SK-N-DZ (cell line): ENCODE measurements around the gene TAGLN. TPM values are rescaled to one million over a fixed set of nuclear protein-coding genes. Genes with fewer than 3 reads are reported as not detected.
A peak's percentile ranks its signal among the peaks of the same experiment; 100 is the strongest.

Experiments used
- DNase-seq: peaks from one replicate; pipeline ENCODE4 v3.0.0-alpha.2; 2015; ENCODE audit warnings: low spot score
- polyA plus RNA-seq, 2 experiments: library from polyadenylated mRNA; depleted of rRNA; stranded (reverse); fragments of >200 nt; gene quantifications; 2 replicates each; pipeline ENCODE4 v1.2.3, GENCODE V29; 2014

Gene TAGLN
- 0.14 and 0.77 TPM in 2 replicates for polyA plus RNA-seq (2014; cell fraction: cytosol; rRNA removed)
- 4.7 and 8.1 TPM in 2 replicates for polyA plus RNA-seq (2014; cell fraction: nucleus; rRNA removed)

DNA sequence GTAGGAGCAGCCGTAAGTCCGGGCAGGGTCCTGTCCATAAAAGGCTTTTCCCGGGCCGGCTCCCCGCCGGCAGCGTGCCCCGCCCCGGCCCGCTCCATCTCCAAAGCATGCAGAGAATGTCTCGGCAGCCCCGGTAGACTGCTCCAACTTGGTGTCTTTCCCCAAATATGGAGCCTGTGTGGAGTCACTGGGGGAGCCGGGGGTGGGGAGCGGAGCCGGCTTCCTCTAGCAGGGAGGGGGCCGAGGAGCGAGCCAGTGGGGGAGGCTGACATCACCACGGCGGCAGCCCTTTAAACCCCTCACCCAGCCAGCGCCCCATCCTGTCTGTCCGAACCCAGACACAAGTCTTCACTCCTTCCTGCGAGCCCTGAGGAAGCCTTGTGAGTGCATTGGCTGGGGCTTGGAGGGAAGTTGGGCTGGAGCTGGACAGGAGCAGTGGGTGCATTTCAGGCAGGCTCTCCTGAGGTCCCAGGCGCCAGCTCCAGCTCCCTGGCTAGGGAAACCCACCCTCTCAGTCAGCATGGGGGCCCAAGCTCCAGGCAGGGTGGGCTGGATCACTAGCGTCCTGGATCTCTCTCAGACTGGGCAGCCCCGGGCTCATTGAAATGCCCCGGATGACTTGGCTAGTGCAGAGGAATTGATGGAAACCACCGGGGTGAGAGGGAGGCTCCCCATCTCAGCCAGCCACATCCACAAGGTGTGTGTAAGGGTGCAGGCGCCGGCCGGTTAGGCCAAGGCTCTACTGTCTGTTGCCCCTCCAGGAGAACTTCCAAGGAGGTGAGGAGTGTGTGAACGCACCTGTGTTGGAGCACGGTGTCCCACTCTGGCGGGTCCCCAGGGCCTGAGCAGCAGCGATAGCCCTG is at the start of gene TAGLN:
Gene TAGLN (plus strand): TSS at position 318 of the 863 bp plus-strand sequence. CDS start 3,644 bp downstream, outside the sequence.
- DNase-seq, result no peak

- DNase-seq, result no peak
Measured at GRCh38 chr11:117152066-117152465, 47.1 kb upstream of the TAGLN start.

DNA sequence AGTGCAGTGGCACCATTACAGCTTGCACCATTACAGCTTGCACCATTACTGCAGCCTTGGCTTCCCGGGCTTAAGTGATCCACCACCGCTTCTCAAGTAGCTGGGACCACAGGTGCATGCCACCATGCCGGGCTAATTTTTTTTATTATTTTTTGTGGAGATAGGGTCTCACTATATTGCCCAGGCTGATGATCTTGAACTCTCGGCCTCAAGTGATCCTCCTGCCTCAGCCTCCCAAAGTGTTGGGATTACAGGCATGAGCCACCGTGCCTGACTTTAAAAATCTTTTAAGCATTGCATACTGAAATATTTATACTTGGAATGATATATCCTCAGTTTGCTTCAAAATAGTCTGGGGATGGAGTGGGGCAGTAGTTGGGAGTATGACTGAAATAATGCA is 44.7 kb upstream of the TAGLN start:
- no peak for DNase-seq

DNA sequence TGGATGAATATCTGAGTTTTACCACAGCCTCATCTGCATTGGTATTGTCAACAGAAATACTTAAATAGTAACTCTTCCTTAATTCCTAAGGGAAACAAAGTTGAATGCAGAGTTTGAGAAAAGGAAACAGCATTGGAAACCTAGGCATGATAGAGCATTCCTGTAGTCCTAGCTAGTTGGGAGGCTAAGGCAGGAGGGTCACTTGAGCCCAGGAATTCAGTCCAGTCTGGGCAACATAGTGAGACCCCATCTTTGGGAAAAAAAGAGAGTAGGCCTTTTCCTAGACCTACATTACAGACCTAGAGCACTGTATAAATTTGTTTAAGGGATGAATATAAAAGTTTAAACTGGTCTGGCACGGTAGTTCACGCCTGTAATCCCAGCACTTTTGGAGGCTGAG is 41.7 kb upstream of the TAGLN start:
- no peak for DNase-seq

DNA sequence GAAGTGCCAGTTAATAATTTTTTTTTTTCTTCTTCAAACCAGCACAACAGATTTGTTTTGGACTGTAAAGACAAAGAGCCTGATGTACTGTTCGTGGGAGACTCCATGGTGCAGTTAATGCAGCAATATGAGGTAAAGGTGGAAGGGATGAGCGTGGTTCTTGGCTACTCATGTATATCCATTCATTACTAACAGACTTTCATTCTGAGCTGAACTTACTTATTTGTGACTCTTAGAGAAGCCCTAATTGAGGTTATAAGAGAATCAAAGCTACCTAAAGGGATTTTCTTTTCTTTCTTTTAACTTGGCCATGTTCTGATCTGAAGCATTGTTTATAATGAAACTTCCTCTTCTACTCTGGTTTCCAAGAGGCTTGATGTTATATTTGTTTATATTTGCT is 39.3 kb upstream of the TAGLN start:
- no peak for DNase-seq

DNA sequence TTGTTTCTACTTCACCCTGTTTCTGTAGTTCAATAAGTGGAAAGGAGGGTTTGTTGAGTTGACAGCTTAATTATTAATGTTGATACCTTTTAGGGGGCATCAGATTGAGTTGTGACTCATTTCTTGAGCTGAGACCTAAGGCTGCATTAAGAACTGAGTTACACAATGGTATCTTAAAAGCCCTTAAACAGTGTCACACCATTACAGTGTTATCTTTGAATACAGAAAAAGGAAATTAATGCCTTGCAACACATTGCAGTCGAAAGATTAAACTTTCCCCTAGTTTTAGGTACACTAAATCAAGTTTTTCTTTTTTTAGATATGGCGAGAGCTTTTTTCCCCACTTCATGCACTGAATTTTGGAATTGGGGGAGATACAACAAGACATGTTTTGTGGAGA is 38.3 kb upstream of the TAGLN start:
- DNase-seq, result no peak

- DNase-seq, result no peak
Measured at GRCh38 chr11:117166491-117166890, 32.7 kb upstream of the TAGLN start.

DNA sequence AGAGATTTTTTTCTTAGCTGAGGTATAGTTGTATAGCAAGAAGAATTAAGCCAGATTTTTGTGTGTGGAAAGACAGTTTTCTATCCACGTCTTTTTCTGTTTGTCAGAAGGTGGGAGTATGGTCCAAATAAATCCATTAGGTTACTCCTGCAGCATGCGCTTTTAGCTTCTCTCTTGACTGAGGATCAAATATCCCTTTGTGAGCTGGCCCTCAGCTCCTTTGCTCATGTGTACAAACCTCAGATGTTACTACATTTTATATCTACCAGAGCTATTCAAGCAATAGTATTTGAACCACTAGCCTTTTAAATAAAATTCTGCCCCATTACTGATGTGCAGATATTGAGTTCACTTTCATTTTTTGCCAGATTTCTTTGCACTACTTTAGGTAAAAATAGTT is 29.4 kb upstream of the TAGLN start:
- DNase-seq, result no peak

GRCh38 chr11:117170210-117170609 is 29.0 kb upstream of the TAGLN start:
- no peak for DNase-seq

- no peak for DNase-seq
Measured at GRCh38 chr11:117171007-117171403, 28.2 kb upstream of the TAGLN start.

DNA sequence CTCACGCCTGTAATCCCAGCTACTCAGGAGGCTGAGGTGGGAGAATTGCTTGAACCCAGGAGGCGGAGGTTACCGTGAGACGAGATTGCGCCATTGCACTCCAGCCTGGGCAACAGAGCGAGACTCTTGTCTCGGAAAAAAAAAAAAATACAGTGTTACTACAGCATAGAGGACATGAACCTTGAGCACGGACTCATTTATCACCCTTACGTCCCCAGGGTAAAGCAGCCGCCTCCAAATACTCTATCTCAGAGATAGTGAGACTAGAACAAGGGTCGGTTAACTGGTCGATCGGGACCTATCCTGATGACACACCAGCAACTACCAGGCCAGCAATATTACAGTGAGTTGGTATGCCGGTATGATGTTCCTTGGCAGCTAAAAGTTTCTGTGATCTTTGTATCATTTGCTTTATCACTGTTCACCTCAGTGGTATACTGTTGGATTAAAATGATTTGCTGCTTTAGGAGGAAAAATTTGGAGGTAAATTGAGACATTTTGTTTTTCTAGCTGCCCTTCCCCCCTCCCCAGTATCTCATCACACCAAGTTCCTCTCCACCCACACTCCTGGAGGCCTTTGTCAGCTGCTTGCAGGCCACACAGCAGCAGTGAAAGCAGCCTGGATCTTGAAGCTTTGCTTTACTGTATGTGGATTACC is 27.6 kb upstream of the TAGLN start:
- DNase-seq, result no peak

- DNase-seq, result no peak
Measured at GRCh38 chr11:117172724-117173421, 26.3 kb upstream of the TAGLN start.

DNA sequence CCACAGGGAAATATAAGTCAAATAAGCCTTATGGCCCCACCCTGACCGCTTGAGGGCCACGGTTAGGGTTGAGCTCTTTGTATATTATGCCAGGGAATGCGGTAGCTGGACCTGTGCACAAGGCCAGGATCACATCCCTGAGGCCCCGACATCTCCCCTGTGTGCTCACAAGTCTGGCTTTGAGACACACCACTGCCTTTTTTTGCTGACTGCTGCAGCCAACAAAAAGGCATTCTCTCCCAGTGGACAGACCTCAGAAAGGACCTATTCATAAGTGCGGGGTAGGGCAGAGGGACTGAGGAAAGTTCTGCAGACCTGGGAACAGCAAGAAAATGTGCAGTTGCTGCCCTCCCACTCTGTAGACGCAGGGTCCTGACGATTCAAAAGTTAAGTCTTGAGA is 24.1 kb upstream of the TAGLN start:
- no peak for DNase-seq

DNA sequence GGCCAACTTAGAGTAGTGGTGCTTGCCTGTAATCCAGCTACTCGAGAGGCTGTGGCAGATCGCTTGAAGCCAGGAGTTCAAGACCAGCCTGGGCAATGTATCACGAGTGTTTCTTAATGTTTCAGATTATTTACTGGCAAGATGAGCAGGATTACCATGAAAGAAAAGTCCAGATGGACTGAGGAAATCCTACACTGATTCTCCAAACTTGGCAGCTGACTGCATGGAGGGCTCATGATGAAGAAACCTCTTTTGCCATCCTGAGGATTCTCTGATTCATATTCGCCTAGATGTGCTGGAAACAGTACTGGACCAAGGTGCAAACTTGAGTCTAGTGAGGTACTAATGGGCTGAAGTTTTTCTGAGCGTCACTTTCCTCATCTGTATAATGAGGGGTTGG is 23.4 kb upstream of the TAGLN start:
- no peak for DNase-seq

DNA sequence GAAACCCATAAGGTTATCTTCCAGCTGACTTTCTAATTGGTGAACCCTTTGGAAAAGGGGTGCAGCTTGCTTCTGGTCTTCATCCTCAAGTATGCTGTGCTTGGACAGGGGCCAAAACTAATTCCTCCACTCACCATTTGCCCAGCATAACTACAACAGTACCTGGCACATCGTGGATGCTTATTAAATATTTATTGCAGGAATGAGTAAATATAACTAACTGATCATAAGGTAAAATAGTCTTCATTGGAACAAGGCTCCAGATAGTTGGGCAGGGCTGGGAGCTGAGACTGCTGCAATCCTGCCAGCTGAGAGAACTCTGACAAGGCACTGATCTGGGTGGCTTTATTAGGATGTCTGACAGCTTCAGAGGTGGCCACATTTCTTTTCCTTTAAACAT is 23.0 kb upstream of the TAGLN start:
- DNase-seq, result no peak

- DNase-seq, result no peak
Measured at GRCh38 chr11:117177534-117178209, 21.5 kb upstream of the TAGLN start.

GRCh38 chr11:117178210-117179034 is 20.7 kb upstream of the TAGLN start, which contains the start of gene SIDT2:
Gene SIDT2 (plus strand): TSS chr11:117178743. CDS start chr11:117179264, 521 bp downstream.
- DNase-seq, result peak; percentile 88

DNA sequence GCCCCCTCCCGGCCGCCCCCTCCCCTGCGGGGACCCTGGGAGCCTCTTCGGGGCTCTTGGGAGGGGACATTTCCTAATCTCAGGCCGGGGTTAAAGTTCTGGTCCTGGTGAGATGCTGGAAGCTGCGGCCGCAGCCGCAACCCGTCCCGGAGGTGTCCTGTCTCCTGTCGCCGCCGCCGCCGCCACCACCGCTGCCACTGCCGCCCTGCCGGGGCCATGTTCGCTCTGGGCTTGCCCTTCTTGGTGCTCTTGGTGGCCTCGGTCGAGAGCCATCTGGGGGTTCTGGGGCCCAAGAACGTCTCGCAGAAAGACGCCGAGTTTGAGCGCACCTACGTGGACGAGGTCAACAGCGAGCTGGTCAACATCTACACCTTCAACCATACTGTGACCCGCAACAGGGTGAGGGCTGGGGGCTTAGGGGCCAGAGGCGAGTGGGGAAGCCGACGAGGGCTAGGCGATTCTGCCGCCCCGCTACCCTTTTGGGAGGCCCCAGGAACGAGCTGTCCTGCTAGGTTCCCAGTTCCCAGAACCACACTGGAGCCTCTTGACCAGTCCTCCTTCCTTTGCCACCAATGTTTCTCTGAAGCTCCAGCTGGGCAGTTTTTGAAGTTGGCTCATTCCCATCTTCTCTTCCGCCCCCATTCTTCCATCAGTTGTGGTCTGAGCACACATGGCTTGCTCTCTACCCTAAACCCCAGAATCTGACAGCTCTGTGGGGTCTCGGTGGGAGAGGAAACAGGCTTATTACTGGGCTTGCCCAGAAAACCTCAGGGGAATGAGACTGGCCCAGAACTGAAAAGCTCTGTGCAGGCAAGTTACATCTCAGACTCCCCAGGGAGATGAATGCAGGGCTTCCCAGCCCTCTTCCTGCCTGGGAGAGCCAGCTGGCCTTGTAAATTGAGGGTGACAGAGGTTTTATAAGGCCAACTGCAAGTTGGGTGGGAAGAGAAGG is 19.8 kb upstream of the TAGLN start:
- DNase-seq, result peak; percentile 11

GRCh38 chr11:117180020-117180419 is 19.1 kb upstream of the TAGLN start:
- DNase-seq, result no peak
